Measurements from ENCODE around the gene CCDC63.

GRCh38 chr12:110906516-110906915 is 59.7 kb downstream of the CCDC63 start:
- TF ChIP-seq CTCF (IDR thresholded peaks at IDR 0.05; ENCODE audit: low read depth, low read length) (no peak), POLR2A (IDR thresholded peaks at IDR 0.05; ENCODE audit: extremely low read depth, insufficient read length) (no peak), MYC (IDR thresholded peaks at IDR 0.05; ENCODE audit: low read depth, low read length) (no peak), MAX (IDR thresholded peaks at IDR 0.05; ENCODE audit: low read depth, low read length) (no peak)

Data from NB4 (cell line).